ENCODE results near the gene OTUB2.

The OTUB2 gene

DNA sequence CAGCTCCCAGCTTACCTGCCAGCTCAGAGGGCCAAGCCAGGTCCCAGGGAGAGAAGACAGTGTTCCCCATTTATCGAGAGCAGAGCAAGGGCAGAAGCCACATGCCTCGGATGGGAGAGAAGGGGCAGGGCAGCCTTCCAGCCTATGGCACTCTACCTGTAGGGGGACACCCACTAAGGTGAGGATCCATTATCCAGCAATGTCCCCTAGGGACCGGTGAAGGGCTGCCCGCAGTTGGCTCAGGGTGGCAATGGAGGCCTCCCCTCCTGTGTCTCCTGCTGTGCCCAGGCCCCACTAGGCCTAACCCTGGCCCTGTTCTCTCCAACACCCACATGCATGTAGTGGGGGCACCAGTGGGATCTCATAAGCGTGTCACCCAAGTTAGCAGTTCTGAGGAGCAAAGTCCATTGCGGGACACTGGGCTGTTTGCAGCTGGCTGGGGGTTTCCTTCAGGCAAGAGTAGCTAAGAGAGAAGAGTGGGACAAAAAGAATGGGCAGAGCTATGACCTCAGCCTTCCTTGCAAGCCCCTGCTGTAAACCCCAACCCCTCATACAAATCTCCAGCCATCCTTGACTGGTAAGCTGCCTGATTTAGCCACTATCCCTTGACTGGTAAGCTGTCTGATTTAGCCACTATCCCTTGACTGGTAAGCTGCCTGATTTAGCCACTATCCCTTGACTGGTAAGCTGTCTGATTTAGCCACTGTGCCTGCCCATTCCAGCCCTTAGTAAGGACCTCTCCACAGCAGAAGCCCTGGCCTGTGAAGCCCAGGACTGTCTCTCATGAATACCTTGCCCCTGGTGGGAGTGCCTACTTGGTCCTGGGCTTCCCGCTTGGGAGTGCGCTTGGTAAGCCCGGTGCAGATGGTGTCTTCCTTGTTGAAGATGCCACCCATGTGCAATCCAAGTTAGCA, 44.6 kb upstream of the OTUB2 start:
- Histone ChIP-seq H4K20me1 (ENCODE audit: insufficient read depth, low read length) (peaks cover 5% of the 10 kb centered on the region; the same call in 1 of the 2 replicates), H3K4me2 (ENCODE audit: insufficient read depth, low read length) (no peak overlapping the region), H3K27ac (ENCODE audit: low read length) (no peak overlapping the region), H3K4me3 (ENCODE audit: low read depth in 1 of 2, low read length in 2 of 2) (no peak overlapping the region), H3K36me3 (ENCODE audit: insufficient read depth, low read length) (no peaks in the 10 kb centered on the region), H3K27me3 (ENCODE audit: insufficient read depth, low read length, poor library complexity) (peaks cover 14% of the 10 kb centered on the region), H2AFZ (ENCODE audit: low read depth, low read length) (no peak overlapping the region), H3K79me2 (ENCODE audit: insufficient read depth, low read length) (no peaks in the 10 kb centered on the region), H3K9me3 (ENCODE audit: insufficient read depth, low read length, severe bottlenecking) (peaks cover 14% of the 10 kb centered on the region), H3K4me1 (ENCODE audit: insufficient read depth, low read length) (peaks cover 4% of the 10 kb centered on the region; the same call in 1 of the 2 replicates), H3K9ac (ENCODE audit: low read depth, low read length) (no peak overlapping the region)
- no peak for TF ChIP-seq EZH2 (IDR thresholded peaks at IDR 0.05; ENCODE audit: borderline replicate concordance, low read depth, low read length, severe bottlenecking)
- TF ChIP-seq, protein P1, sequence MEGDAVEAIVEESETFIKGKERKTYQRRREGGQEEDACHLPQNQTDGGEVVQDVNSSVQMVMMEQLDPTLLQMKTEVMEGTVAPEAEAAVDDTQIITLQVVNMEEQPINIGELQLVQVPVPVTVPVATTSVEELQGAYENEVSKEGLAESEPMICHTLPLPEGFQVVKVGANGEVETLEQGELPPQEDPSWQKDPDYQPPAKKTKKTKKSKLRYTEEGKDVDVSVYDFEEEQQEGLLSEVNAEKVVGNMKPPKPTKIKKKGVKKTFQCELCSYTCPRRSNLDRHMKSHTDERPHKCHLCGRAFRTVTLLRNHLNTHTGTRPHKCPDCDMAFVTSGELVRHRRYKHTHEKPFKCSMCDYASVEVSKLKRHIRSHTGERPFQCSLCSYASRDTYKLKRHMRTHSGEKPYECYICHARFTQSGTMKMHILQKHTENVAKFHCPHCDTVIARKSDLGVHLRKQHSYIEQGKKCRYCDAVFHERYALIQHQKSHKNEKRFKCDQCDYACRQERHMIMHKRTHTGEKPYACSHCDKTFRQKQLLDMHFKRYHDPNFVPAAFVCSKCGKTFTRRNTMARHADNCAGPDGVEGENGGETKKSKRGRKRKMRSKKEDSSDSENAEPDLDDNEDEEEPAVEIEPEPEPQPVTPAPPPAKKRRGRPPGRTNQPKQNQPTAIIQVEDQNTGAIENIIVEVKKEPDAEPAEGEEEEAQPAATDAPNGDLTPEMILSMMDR (IDR thresholded peaks at IDR 0.05; ENCODE audit: borderline replicate concordance, extremely low read depth, low read length, poor library complexity, severe bottlenecking): no peak
- ATAC-seq (ENCODE audit: insufficient read depth, low read depth) (no peak), DNase-seq (no peak)

DNA sequence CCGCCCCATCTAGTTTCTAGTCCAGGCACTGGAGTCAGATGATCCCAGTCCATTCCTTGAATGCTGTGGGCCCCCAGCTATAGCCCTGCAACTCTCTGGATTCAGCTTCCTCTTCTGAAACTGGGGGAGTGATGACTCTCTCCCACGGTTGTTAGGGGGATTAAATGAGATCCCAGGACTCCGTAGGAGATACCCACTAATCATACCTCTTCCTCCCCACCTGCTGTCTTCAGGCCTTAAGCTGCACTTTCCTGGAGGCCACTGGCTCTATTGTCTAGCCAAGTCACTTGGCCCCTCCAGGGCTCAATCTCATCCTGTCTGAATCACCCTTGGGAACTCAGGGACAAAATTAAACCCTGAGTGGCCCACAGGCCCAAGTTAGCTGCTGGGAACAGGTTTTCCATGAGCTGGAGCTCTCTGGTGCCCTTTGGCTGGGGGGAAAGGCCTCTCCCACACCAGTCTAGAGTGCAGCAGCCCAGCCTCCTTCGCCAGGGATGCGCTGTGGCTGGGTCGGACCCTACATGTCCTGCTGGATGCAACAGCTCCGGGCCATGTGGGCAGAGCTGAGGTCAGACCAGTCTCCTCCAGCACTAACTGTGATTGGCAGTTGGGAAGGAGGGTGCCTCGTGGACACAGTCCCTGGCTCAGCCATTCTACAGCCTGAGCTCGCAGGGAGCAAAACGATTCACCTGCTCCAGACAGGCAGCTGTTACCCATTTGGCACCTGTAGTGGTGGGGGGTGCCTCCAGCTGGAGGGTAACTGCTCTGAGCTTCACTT, 43.7 kb upstream of the OTUB2 start:
- ATAC-seq (ENCODE audit: insufficient read depth, low read depth): no peak
- no peak overlapping the region for H3K4me2 ChIP-seq (ENCODE audit: insufficient read depth, low read length)
- peaks cover 11% of the 10 kb centered on the region; the same call in 1 of the 2 replicates for H4K20me1 ChIP-seq (ENCODE audit: insufficient read depth, low read length)
- DNase-seq: no peak
- H3K27ac ChIP-seq (ENCODE audit: low read length): no peak overlapping the region
- no peaks in the 10 kb centered on the region for H3K36me3 ChIP-seq (ENCODE audit: insufficient read depth, low read length)
- peaks cover 8% of the 10 kb centered on the region for H3K9me3 ChIP-seq (ENCODE audit: insufficient read depth, low read length, severe bottlenecking)
- no peak overlapping the region for H2AFZ ChIP-seq (ENCODE audit: low read depth, low read length)
- peaks cover 4% of the 10 kb centered on the region; the same call in 1 of the 2 replicates for H3K4me1 ChIP-seq (ENCODE audit: insufficient read depth, low read length)
- no peak for TF ChIP-seq EZH2 (IDR thresholded peaks at IDR 0.05; ENCODE audit: borderline replicate concordance, low read depth, low read length, severe bottlenecking)
- TF ChIP-seq, protein P1 (IDR thresholded peaks at IDR 0.05; ENCODE audit: borderline replicate concordance, extremely low read depth, low read length, poor library complexity, severe bottlenecking): no peak
- no peak overlapping the region for H3K9ac ChIP-seq (ENCODE audit: low read depth, low read length)
- H3K79me2 ChIP-seq (ENCODE audit: insufficient read depth, low read length): no peaks in the 10 kb centered on the region
- peaks cover 14% of the 10 kb centered on the region for H3K27me3 ChIP-seq (ENCODE audit: insufficient read depth, low read length, poor library complexity)
- no peak overlapping the region for H3K4me3 ChIP-seq (ENCODE audit: low read depth in 1 of 2, low read length in 2 of 2)

DNA sequence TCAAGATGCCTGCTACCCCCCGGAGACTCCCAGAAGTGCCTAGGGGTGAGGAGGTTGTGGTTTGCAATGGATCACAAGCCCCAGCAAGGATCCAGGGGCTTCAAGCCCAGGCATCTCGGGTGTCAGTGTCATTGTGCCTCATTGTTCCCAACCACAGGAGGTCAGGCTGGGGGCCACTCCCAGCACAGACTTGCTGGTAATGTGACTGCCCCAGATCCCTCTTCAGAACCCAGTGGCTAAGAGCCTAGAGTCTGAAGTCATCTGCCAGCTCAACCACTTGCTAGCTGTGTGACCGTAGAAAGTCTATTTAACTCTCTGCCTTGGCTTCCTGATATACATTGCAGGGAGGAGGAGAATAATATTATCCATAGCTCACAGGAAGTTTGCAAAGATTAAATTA, 42.1 kb upstream of the OTUB2 start:
- Histone ChIP-seq H3K4me2 (ENCODE audit: insufficient read depth, low read length) (no peak overlapping the region), H3K36me3 (ENCODE audit: insufficient read depth, low read length) (no peaks in the 10 kb centered on the region), H4K20me1 (ENCODE audit: insufficient read depth, low read length) (peaks cover 12% of the 10 kb centered on the region; the same call in 1 of the 2 replicates), H3K9ac (ENCODE audit: low read depth, low read length) (no peak overlapping the region), H3K27me3 (ENCODE audit: insufficient read depth, low read length, poor library complexity) (peaks cover 14% of the 10 kb centered on the region), H3K4me3 (ENCODE audit: low read depth in 1 of 2, low read length in 2 of 2) (no peak overlapping the region), H2AFZ (ENCODE audit: low read depth, low read length) (no peak overlapping the region), H3K79me2 (ENCODE audit: insufficient read depth, low read length) (no peaks in the 10 kb centered on the region), H3K4me1 (ENCODE audit: insufficient read depth, low read length) (no peaks in the 10 kb centered on the region), H3K9me3 (ENCODE audit: insufficient read depth, low read length, severe bottlenecking) (no peaks in the 10 kb centered on the region), H3K27ac (ENCODE audit: low read length) (no peak overlapping the region)
- DNase-seq (no peak), ATAC-seq (ENCODE audit: insufficient read depth, low read depth) (no peak)
- TF ChIP-seq EZH2 (IDR thresholded peaks at IDR 0.05; ENCODE audit: borderline replicate concordance, low read depth, low read length, severe bottlenecking): no peak
- TF ChIP-seq, protein P1 (IDR thresholded peaks at IDR 0.05; ENCODE audit: borderline replicate concordance, extremely low read depth, low read length, poor library complexity, severe bottlenecking): no peak

Data from DND-41 (cell line).